ENCODE data around the gene MROH2B.

Gene MROH2B

GRCh38 chr5:40985501-40985900 lies 85.6 kb downstream of the MROH2B start (continued):
- TF ChIP-seq CREB5 (CRISPR knock-in tag; IDR thresholded peaks at IDR 0.05; ENCODE audit: low read depth) = no peak
- no peak for TF ChIP-seq POU6F1 (CRISPR knock-in tag; IDR thresholded peaks at IDR 0.05; ENCODE audit: borderline replicate concordance, low read depth)
- no peak for TF ChIP-seq BACH2 (CRISPR knock-in tag; IDR thresholded peaks at IDR 0.05; ENCODE audit: borderline replicate concordance)
- TF ChIP-seq SNAI2 (CRISPR knock-in tag; IDR thresholded peaks at IDR 0.05) = no peak

GRCh38 chr5:40984884-40985283 lies 86.3 kb downstream of the MROH2B start:
- no peak for ATAC-seq
- TF ChIP-seq PATZ1 (CRISPR knock-in tag; IDR thresholded peaks at IDR 0.05; ENCODE audit: borderline replicate concordance) (no peak), SNAI2 (CRISPR knock-in tag; IDR thresholded peaks at IDR 0.05) (no peak), ESRRG (CRISPR knock-in tag; IDR thresholded peaks at IDR 0.05) (no peak), TCF4 (CRISPR knock-in tag; IDR thresholded peaks at IDR 0.05; ENCODE audit: borderline replicate concordance) (no peak), CSRNP3 (CRISPR knock-in tag; IDR thresholded peaks at IDR 0.05) (no peak), ZNF70 (CRISPR knock-in tag; IDR thresholded peaks at IDR 0.05) (no peak), OSR1 (CRISPR knock-in tag; IDR thresholded peaks at IDR 0.05) (no peak), ARNTL (CRISPR knock-in tag; IDR thresholded peaks at IDR 0.05; ENCODE audit: borderline replicate concordance, low read depth) (no peak), TSHZ2 (CRISPR knock-in tag; IDR thresholded peaks at IDR 0.05) (no peak), RARB (CRISPR knock-in tag; IDR thresholded peaks at IDR 0.05) (no peak), ISL1 (CRISPR knock-in tag; IDR thresholded peaks at IDR 0.05) (no peak), ZNF565 (CRISPR knock-in tag; conservative IDR thresholded peaks at IDR 0.05; ENCODE audit: low read depth) (no peak), ZFP30 (CRISPR knock-in tag; IDR thresholded peaks at IDR 0.05) (no peak), PPARA (CRISPR knock-in tag; IDR thresholded peaks at IDR 0.05; ENCODE audit: borderline replicate concordance) (no peak)

- TF ChIP-seq ISL1 (CRISPR knock-in tag; IDR thresholded peaks at IDR 0.05) = no peak
- ATAC-seq = no peak
These were observed 87.4 kb downstream of the MROH2B start for GRCh38 chr5:40983781-40984180.

- ATAC-seq = no peak
- TF ChIP-seq SNAI2 (CRISPR knock-in tag; IDR thresholded peaks at IDR 0.05) = no peak
- TF ChIP-seq ISL1 (CRISPR knock-in tag; IDR thresholded peaks at IDR 0.05) = no peak
- TF ChIP-seq GLIS3 (CRISPR knock-in tag; IDR thresholded peaks at IDR 0.05) = no peak
- no peak for TF ChIP-seq ZNF70 (CRISPR knock-in tag; IDR thresholded peaks at IDR 0.05)
- no peak for TF ChIP-seq RARB (CRISPR knock-in tag; IDR thresholded peaks at IDR 0.05)
- TF ChIP-seq ZFP30 (CRISPR knock-in tag; IDR thresholded peaks at IDR 0.05) = no peak
- no peak for TF ChIP-seq ZNF8 (CRISPR knock-in tag; IDR thresholded peaks at IDR 0.05)
- TF ChIP-seq BACH2 (CRISPR knock-in tag; IDR thresholded peaks at IDR 0.05; ENCODE audit: borderline replicate concordance) = no peak
- TF ChIP-seq CSRNP3 (CRISPR knock-in tag; IDR thresholded peaks at IDR 0.05) = no peak
- no peak for TF ChIP-seq TSHZ2 (CRISPR knock-in tag; IDR thresholded peaks at IDR 0.05)
These were observed 89.7 kb downstream of the MROH2B start for GRCh38 chr5:40981420-40981819.
